GM10248 (cell line): ENCODE data around the gene FTH1.

Source experiments
- CTCF ChIA-PET: fragments of 300-600 bp; sonication (Branson Sonifier 250); formaldehyde crosslinking; extraction: SDS; loops from one replicate; lab custom pipeline; 2021; ENCODE audit warnings: antibody characterized with exemption; lab: Yijun Ruan, JAX
- POLR2A ChIA-PET: fragments of 350-650 bp; sonication (Branson Sonifier 250); formaldehyde crosslinking; extraction: SDS; loops from one replicate; lab custom pipeline; 2020; ENCODE audit warnings: antibody characterized with exemption; lab: Yijun Ruan, JAX
- DNase-seq: peaks from one replicate; pipeline ENCODE4 v3.0.0; 2012; ENCODE audit errors: extremely low spot score
- CTCF ChIP-seq: IDR thresholded peaks from 2 replicates; pipeline ENCODE4 v1.5.1; 2012; ENCODE audit warnings: mild to moderate bottlenecking, low read depth; ENCODE audit errors: extremely low read depth, missing control alignments, control extremely low read depth

The FTH1 gene

GRCh38 chr11:61950035-61950547, 17.3 kb downstream of the FTH1 start, which contains the start of gene BEST1:
Gene BEST1, plus strand, starts transcription at chr11:61950351. Its CDS starts 1,456 bp downstream, at chr11:61951807.
- CTCF ChIA-PET = interaction anchor here (1.0 to 10.0 kb wide), 10 partner anchors 9 to 202 kb away, joined by 3 to 173 read pairs (median 4); partner anchors contain the start of genes FEN1 and TMEM258
- no peak for DNase-seq
- no peak for TF ChIP-seq CTCF
- POLR2A ChIA-PET = no interaction called here

GRCh38 chr11:61949169-61950034, 18.0 kb downstream of the FTH1 start:
- TF ChIP-seq CTCF = no peak
- POLR2A ChIA-PET = no interaction called here
- CTCF ChIA-PET = interaction anchor here (0.7 to 10.0 kb wide), 8 partner anchors 12 to 159 kb away, joined by 3 to 173 read pairs (median 38); partner anchors contain the start of genes FEN1 and TMEM258
- DNase-seq = no peak

GRCh38 chr11:61948505-61948904, 18.9 kb downstream of the FTH1 start:
- TF ChIP-seq CTCF = no peak
- POLR2A ChIA-PET = interaction anchor here (0.6 to 1.3 kb wide), 2 partner anchors 152 to 200 kb away, joined by 4 to 5 read pairs; no protein-coding TSS in a partner anchor
- no peak for DNase-seq
- CTCF ChIA-PET = interaction anchor here (0.7 to 10.0 kb wide), 42 partner anchors 11 to 183 kb away, joined by 3 to 173 read pairs (median 6); partner anchors contain the start of genes FADS1, FEN1, FTH1 and TMEM258

- peak; percentile 87 for DNase-seq
- peak; percentile 94 for TF ChIP-seq CTCF
- ChIA-PET CTCF (interaction anchor here (0.6 to 10.0 kb wide), 60 partner anchors 10 to 200 kb away, joined by 3 to 173 read pairs (median 6); partner anchors contain the start of genes FADS1, FEN1, FTH1 and TMEM258), POLR2A (interaction anchor here (0.7 to 1.3 kb wide), 2 partner anchors 39 to 151 kb away, joined by 3 to 4 read pairs; no protein-coding TSS in a partner anchor)
Measured at GRCh38 chr11:61947486-61948210, 19.8 kb downstream of the FTH1 start.

- ChIA-PET CTCF (interaction anchor here (0.6 to 10.0 kb wide), 43 partner anchors 10 to 200 kb away, joined by 3 to 173 read pairs (median 7); partner anchors contain the start of genes FEN1 and TMEM258), POLR2A (interaction anchor here (1.3 kb wide), 1 partner anchor 150 kb away, joined by 4 read pairs; no protein-coding TSS in a partner anchor)
- DNase-seq = no peak
- TF ChIP-seq CTCF = no peak
Measured at GRCh38 chr11:61946894-61947293, 20.5 kb downstream of the FTH1 start.

GRCh38 chr11:61945191-61945590, 22.2 kb downstream of the FTH1 start:
- TF ChIP-seq CTCF = no peak
- no peak for DNase-seq
- POLR2A ChIA-PET = no interaction called here
- CTCF ChIA-PET = interaction anchor here (1.0 to 10.0 kb wide), 8 partner anchors 13 to 163 kb away, joined by 3 to 173 read pairs (median 26); partner anchors contain the start of genes FEN1 and TMEM258
